Measurements from ENCODE around the gene AQP12B.

- no peak for TF ChIP-seq CTCF (IDR thresholded peaks at IDR 0.05; ENCODE audit: low read depth, low read length)
- TF ChIP-seq EZH2phosphoT487 (IDR thresholded peaks at IDR 0.05; ENCODE audit: low read depth), result no peak
These were observed 44.8 kb upstream of the AQP12B start for GRCh38 chr2:240727439-240727838.

All from OCI-LY3 (cell line).